GM10266 (cell line): ENCODE data around the gene GALNT18.

Experiments used
- DNase-seq: peaks from one replicate; pipeline ENCODE4 v3.0.0; 2012; ENCODE audit errors: extremely low spot score
- TF ChIP-seq, protein P1 (sequence below): IDR thresholded peaks from 2 replicates; pipeline ENCODE4 v1.5.1; 2012; ENCODE audit warnings: mild to moderate bottlenecking, low read depth; ENCODE audit not compliant: control insufficient read depth, insufficient read depth; ENCODE audit errors: missing control alignments

The GALNT18 gene

DNA sequence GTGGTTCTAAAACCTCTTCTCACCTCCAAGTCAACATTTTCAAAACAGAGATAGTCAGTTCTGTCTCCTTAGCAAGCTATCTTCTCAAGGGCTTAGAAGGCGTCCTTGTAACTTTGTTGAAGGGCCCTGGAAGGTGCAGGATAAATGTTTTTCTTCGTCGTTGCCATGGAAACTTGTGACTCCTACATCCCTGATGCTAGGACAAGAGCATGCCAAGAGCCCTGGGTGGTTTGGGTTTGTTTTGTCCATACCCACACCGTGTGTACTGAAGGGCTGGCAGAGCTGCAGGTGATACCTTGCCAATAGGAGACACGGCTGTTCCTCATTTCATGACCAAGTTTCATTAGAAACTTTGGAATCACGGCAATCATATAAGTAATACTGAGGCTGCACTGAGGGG is 81.6 kb downstream of the GALNT18 start:
- TF ChIP-seq, protein P1, sequence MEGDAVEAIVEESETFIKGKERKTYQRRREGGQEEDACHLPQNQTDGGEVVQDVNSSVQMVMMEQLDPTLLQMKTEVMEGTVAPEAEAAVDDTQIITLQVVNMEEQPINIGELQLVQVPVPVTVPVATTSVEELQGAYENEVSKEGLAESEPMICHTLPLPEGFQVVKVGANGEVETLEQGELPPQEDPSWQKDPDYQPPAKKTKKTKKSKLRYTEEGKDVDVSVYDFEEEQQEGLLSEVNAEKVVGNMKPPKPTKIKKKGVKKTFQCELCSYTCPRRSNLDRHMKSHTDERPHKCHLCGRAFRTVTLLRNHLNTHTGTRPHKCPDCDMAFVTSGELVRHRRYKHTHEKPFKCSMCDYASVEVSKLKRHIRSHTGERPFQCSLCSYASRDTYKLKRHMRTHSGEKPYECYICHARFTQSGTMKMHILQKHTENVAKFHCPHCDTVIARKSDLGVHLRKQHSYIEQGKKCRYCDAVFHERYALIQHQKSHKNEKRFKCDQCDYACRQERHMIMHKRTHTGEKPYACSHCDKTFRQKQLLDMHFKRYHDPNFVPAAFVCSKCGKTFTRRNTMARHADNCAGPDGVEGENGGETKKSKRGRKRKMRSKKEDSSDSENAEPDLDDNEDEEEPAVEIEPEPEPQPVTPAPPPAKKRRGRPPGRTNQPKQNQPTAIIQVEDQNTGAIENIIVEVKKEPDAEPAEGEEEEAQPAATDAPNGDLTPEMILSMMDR = no peak
- no peak for DNase-seq

DNA sequence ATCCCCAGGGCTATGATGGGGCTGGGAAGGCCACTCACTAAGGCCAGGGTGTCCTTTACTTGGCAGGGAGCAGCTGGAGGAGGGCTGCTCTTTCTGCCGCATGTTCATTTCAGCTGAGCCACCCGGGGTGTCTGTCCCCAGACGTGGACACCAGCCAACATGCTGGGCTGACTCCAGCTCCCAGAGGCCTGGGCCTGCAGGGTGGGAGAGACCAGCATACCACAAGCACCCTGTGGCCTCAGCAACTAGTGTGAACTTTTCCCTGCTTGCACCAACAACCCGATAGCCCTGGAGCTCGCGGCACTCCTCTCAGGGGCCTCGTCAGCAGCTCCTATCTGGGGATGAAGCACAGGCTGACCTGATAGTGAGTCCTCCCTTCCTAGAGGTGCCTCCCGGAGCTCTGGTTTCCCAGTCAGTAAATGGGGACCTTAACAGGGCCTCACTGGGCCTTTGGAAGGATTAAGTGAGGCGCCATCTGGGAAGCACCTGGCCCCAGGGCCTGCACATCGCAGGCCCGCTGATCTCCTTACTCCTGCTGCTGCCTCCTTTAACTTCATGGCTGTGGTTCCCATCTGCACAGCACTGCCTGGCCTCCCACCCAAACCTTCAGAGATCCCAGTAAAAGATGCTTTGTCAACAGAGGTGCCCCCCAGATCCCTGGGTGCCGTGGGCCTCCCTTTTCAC is 83.4 kb downstream of the GALNT18 start:
- TF ChIP-seq, protein P1 = no peak
- DNase-seq = no peak

DNA sequence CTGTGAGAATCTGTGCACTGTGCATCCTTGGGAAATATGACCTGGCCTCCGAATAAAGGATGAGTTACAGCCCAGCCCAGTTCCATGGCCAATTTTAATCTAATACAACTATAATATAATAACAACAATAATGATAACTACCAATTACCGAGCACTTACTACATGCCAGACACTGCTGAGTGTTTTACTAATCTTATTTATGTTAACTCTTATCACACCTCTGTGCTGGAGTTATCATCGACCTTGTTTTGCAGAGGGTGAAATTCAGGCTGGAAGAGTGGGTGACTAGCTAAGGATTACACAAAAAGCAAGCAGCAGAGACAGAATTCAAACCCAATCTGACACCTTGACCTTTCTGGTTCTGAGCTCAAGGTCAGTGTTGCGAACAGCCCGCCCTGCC is 83.9 kb downstream of the GALNT18 start:
- no peak for DNase-seq
- TF ChIP-seq, protein P1 = no peak

DNA sequence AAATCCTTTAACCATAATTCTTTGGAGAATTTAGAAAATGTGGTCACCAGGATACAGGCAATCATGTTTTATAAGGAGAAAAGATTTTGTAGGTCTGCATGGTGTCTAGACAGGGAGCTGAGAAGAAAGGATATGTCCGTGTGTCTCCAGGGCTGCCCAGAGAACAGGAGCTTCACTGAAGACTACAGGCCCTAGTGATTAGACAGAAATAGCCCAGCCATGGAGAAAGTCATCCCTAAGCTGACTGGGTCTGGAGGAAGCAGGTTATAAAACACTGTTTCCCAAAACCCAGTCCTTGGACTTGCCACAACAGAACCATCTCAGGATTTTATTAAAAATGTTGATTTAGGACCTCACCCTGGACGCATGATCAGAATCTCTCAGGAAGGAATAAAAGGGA is 84.4 kb downstream of the GALNT18 start:
- TF ChIP-seq, protein P1 = no peak
- no peak for DNase-seq

DNA sequence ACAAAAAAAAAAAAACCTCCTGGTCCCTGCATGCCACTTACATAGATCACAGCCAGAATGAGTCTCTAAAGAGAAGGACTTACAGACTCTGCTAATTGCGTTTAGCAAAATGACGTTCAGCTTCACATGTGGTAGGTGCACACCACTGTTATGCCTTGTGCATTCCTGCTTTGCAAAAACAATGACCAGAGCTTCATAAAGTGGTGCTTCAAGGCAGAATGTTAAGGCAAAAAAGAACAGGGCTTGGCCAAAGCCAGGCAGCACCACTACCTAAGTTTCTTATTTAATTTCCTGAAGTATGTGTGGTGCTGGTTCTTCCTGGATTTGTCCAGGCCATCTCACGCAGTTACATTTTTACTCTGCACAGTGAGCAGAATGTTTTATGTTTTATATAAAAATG is 85.2 kb downstream of the GALNT18 start:
- DNase-seq = no peak
- TF ChIP-seq, protein P1 = no peak

DNA sequence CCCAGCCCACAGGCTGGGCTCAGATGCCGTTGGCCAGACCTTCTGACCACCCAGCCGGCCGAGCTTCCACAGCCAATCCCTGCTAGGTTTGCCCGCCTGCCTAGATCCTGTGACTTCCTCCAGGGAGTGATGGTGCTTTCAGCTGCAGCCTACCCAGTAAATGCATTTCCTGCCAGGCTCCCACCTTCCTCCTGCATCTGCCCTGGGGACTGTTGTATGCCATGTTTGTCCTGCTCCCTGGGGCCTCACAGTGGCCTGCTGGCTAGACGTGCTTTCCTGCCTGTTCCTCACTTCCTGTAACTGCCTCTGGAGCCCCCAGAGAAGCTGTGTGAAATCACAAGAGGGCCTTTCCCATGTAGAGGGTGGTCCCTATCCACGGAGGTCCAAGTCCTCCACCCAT is 86.2 kb downstream of the GALNT18 start:
- TF ChIP-seq, protein P1 = no peak
- DNase-seq = no peak

DNA sequence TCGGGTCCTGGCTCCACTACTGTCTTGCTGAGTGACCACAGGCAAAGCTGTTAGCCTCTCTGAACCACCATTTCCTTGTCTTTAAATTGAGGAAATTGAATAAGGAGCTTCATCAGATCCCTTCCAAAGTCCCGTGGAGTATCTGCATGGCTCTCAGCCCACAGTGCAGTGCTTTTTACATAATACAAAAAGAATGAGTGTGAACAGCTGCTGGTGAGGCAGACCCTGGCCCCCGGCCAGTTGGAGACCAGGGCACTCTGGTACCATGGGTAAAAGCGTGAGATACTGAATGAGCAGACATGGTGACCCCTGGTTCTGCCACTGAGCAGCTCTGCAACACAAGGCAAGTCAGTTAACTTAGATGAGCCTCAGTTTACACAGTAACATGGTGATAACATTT is 86.8 kb downstream of the GALNT18 start:
- no peak for DNase-seq
- TF ChIP-seq, protein P1 = no peak
